LNCaP clone FGC (cell line): ENCODE measurements around the gene WBP2.
A peak's percentile ranks its signal among the peaks of the same experiment; 100 is the strongest.

Experiments used
- DNase-seq: peaks from one replicate; pipeline ENCODE4 v3.0.0-alpha.2; 2011; ENCODE audit warnings: low read depth
- H3K4me3 ChIP-seq: 2 replicates; pipeline ENCODE4 v1.5.1; 2011; ENCODE audit warnings: mild to moderate bottlenecking, low read depth, low read length, control low read depth
- CTCF ChIP-seq: IDR thresholded peaks from 2 replicates; pipeline ENCODE4 v1.5.1; 2012; ENCODE audit warnings: mild to moderate bottlenecking; ENCODE audit not compliant: control insufficient read depth, insufficient read depth; ENCODE audit errors: extremely low read depth

WBP2 gene

DNA sequence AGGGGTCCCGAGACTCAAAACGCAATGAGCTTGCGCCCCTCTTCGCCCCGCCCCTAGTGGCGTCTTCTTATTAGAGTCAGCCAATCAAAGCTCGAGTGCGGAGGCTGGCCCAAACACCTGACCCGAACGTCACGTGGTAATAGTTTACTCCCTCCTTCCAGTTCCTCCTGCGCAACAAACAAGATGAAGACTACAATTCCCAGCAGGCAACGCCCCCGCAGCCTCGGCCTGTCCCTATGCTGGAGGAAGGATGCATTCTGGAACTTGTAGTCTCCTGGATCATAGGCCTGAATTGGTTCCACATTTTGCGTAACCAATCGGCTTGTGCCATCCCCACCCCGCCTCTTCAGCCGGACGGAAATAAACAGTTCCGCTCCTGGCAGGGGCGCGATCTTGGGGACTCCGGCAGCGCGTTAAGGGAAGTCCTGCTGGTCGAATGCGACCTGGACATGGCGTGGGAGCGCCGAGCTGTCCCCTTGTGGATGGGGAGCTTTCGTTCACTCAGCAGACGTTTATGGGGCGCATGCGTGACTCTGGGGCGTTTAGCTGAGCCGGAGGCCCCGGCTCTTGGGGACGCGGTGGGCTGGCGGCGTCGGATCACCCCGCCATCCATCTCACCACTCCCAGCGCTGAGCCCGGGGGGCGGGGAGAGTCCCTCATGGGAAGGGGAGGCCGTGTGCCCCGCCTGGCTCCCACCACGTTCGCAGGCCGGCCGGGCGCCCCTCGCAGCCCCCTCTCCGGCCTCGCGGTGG is at the start of gene WBP2:
Gene WBP2, minus strand, starts transcription at position 26 of the 752 bp plus-strand sequence. CDS start 38 bp downstream, outside the sequence.
- peak within 1 kb of the TSS; percentile 97 for H3K4me3 ChIP-seq
- peak; percentile 100 for DNase-seq
- no peak; the same call in 1 of the 2 replicates for TF ChIP-seq CTCF

- no peak overlapping the region for H3K4me3 ChIP-seq
- no peak for DNase-seq
- TF ChIP-seq CTCF = no peak
Observed at GRCh38 chr17:75902406-75902805, 47.3 kb upstream of the WBP2 start.

DNA sequence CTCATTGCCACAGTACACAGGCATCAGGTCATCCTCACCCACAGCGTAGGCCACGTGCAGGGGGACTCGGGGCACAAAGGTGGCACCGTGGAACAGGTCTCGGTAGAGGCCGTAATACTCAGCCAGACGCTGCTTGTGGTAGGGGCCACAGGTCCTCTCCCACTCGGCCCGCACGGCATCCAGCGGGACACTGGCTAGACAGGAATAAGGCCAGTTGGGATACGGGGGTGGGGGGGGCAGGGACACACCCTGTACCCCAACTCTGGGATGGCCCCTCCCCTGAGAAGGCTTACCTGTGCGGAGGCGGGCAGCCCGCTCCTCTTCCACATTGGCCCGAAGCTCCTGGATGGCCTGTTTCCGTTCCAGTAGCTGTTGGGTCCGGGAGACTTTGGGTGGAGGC is 46.6 kb upstream of the WBP2 start:
- TF ChIP-seq CTCF = no peak
- H3K4me3 ChIP-seq = no peak overlapping the region
- no peak for DNase-seq

DNA sequence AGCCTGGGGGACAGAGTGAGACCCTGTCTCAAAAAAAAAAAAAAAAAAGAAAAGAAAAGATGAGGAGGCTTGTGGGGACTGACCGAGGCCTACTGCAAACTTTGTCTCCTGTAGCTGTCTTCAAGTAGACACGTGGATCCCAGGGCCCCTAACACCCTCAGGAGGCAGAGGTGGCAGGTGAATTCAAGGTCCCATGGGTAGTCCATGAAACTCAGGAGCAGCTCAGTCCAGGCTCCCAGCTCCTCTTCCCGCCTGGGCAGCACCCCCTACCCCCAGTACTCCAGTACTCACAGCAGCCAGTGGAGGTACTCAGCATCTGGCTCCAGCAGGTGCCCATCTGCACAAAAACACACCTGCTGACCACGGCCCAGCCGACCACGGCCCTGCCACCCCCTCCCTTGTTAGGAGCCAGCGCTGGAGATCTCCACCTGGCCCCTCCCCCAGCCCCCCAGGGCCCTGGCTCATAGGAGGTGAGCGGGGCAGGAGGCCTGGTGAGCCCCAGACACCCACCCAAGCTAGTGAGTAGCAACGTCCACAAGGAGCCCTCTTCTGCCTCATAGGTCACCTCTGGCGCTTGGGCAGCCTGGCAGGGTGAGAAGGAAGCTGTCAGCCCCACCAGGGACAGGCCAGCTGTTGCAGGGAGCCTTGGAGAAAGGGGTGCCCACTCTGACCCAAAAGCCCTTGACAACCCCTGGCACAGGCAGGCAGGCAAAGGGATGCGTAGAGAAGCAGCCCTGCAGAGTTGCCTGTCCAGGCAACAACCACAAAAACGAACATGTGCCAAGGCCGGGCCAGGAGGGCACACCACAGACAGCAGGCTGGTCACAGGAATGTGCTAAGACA is 45.8 kb upstream of the WBP2 start:
- no peak for DNase-seq
- no peak for TF ChIP-seq CTCF
- H3K4me3 ChIP-seq = no peak overlapping the region

- no peak overlapping the region for H3K4me3 ChIP-seq
- TF ChIP-seq CTCF = no peak
- DNase-seq = no peak
Observed at GRCh38 chr17:75899767-75900468, 44.8 kb upstream of the WBP2 start.

GRCh38 chr17:75899353-75899752 is 44.2 kb upstream of the WBP2 start:
- H3K4me3 ChIP-seq = no peak overlapping the region

More at GRCh38 chr17:75899353-75899752, 44.2 kb upstream of the WBP2 start:
- TF ChIP-seq CTCF = no peak
- DNase-seq = no peak
